GM12873 (cell line): Measurements from ENCODE around the gene REEP1.

Experiments
- CTCF ChIP-seq: IDR thresholded peaks from 2 replicates; pipeline ENCODE4 v1.5.1; 2012; ENCODE audit warnings: low read depth, mild to moderate bottlenecking, moderate library complexity, low read length, control low read depth; ENCODE audit not compliant: insufficient read depth; ENCODE audit errors: missing control alignments

The REEP1 gene

GRCh38 chr2:86360776-86361175 is 23.4 kb upstream of the REEP1 start:
- TF ChIP-seq CTCF, result no peak

GRCh38 chr2:86358957-86359356 is 21.5 kb upstream of the REEP1 start:
- TF ChIP-seq CTCF, result no peak

GRCh38 chr2:86357392-86357963 is 20.1 kb upstream of the REEP1 start:
- no peak for TF ChIP-seq CTCF

- TF ChIP-seq CTCF, result no peak
These were observed 15.3 kb upstream of the REEP1 start for GRCh38 chr2:86352727-86353221.

- no peak for TF ChIP-seq CTCF
These were observed 14.8 kb upstream of the REEP1 start for GRCh38 chr2:86352137-86352726.

GRCh38 chr2:86350751-86351150 is 13.3 kb upstream of the REEP1 start:
- TF ChIP-seq CTCF, result no peak

- TF ChIP-seq CTCF, result no peak
These were observed 10.0 kb upstream of the REEP1 start for GRCh38 chr2:86347401-86347800.
